ENCODE data around the gene CXCR4.

The CXCR4 gene

DNA sequence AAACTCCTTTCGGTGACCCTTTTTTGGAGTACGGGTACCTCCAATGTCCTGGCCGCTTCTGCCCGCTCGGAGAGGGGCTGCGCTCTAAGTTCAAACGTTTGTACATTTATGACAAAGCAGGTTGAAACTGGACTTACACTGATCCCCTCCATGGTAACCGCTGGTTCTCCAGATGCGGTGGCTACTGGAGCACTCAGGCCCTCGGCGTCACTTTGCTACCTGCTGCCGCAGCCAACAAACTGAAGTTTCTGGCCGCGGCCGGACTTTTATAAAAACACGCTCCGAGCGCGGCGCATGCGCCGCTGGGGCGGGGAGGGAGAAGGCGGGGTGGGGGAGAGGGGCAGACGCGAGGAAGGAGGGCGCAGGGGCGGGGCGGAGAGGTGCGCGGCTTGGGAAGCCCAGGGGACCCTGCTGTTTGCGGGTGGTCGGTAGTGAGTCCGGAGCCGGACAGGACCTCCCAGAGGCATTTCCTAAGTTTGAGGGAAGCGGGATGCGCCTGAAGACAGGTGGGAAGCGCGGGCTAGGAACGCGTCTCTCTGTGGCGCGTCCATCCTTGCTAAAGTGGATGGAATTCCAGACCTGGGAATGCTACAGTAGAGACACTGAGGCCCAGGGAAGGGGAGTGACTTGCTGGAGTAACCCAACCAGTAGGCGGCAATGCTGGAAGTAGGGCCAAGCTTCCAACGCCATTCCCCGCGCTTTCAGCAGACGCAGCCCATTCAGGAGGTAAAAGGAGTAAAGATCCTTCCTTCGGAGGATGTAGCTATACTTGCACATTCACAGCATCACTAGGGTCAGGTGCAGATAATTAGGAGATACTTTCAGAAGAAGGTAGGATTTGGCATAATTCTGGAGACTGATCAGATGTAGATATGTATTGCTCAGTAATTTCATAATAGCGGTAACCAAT is at the start of gene CXCR4:
TSS of gene CXCR4 (minus strand) at position 241 of the 910 bp plus-strand sequence. CDS start at position 152, 89 bp downstream.
- peak; percentile 60 for DNase-seq (ENCODE audit: low spot score)

DNA sequence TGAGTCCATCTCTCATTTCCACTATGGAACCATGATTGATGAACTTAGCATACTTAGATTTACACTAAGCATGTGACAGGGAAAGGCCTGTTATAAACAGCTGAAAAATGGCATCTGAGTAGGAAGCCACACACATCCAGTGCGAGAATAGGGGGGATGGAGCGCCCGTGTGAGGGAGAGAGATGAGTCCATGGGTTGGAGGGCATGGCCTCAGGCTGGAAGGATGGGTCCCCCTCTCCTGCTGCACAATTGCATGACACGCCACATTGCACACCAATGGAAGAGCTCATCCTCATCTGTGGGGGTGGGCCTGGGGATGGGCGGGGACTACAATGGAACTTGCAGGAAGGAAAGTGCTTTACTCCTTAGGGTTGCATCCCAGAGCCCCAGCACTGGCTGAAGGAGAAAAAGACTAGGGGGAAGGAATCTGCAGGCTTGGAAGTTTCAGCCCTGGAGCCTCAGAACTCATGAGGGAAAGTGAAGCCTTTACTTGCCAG is 46.4 kb upstream of the CXCR4 start:
- no peak for DNase-seq (ENCODE audit: low spot score)

DNA sequence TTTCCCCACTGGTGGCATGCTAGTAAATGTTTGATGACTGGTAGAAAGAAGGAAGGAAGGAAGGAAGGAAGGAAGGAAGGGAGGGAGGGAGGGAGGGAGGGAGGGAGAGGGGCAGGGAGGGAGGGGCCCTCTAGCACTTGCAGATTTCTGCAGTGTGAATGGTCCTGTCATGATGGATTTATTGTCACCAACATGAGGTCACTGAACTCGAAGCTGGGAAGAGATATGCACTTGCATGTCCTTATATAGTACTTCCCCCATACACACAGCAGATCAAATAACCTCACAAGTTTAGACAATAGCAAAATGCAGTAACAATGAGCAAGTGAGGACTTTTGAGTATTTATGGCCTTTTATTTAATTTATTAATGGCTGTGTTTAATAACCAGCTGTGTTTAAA is 44.5 kb upstream of the CXCR4 start:
- no peak for DNase-seq (ENCODE audit: low spot score)

DNA sequence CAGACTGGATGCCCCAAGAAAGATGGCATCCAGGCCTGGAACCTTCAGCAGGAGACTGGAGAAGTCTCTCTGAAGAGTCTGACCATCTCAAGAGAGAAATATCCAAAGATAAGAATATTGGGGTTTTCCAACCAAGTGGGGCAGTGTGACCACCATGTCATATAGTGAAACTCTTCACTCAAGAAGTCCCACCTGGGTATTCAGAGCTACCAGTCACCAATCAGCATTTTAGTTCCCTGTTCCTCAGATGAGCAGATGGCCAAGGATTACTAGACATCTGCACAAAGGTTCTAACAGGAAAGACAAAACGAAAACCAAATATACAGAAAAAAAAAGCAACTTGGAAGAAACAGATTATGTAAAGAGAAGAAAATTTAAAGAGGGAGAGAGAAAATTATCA is 38.5 kb upstream of the CXCR4 start:
- DNase-seq (ENCODE audit: low spot score): no peak

DNA sequence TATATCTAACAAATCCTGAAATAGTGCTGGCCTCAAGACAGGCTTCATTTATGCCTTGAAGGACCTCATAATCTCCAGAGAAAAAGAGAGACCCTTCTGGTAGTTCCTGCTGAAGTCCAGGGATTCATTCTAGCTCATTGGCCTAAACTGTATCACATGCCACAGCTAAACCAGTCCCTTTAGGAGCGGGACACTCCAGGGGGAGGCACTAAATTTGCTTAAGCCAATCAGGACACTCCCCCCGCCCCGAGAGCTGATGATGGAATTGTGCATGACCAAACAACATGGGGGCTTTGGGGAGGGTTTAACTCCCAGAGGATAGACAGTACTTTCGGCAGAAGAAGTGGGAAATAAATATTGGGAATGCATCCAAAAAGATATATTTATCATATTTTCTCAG is 36.4 kb upstream of the CXCR4 start:
- no peak for DNase-seq (ENCODE audit: low spot score)

DNA sequence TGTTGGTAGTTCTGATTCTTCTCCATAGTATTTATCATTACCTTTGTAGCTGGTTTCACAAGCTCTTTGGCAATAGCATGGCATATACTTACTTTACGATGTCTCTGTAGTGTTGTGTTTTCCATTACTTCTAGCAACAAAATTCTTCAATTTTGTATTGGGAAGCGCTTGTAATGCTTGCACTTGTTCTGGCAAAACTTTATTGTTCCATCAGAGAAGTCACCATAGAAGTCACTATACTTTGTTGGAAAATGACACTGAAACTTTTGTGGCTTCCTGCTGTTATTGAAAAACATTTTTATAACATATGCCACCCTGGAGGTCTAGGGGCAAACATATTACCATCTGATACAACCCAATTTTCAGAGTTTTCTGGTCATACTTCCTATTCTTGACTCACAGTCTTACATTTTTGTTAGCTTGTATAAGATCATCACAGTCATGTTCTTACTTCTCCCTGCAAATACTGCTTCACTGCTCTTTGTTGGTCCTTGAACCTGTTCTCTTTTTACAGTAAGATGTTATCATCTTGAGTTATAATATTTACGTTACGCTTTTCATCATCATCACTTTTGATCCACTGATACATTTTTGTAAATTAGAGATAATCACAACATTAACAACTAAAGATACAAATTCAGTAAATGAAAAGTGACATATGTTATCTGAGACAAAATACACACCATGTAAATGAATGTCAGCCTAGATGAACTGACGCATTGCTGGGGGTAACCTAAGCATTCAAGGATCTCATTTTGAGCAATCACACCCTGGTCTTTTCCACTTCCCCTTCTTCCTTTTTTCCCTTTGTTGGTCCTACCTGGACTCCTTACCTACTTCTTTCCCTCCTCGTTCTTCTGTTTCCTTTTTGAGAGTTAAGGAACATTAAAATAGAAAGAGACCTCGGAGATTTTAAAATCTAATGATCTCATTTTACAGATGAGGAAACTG is 33.3 kb upstream of the CXCR4 start:
- DNase-seq (ENCODE audit: low spot score): no peak

DNA sequence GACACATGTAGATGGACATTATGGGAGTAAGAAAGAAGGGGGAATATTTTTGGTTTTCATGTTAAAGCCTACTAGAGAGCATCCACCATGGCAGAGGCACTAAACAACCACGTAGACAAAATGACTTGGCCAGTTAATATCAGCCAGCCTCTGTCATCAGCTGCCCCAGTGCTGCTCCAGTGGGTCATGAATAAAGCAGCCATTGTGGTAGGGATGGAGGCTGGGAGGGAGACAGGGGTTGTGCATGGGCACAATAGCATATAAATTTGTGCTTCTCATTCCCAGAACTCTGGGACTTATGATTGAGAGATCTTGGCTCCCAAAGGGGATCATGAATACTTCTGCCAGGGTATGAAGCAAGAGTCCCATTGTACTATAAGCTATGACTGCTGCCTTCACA is 31.1 kb upstream of the CXCR4 start:
- no peak for DNase-seq (ENCODE audit: low spot score)

DNA sequence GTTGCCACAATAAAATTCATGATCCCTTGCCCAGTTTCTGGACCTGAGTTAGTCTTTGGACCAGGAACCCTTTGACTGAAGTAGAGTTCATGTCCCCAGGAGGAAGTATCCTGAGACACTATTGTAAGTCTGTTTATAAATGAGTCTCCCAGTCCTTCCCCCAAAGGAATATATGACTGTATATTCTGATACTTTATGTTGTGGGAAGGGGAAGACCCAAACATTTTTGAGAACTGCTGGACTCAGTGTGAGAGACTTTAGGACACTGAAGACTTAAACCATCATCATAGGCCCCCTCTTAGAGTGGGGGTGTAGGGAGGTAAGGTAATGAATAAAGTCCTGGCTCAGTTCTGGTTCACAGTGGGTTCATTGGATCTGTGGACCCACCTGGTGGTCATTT is 28.6 kb upstream of the CXCR4 start:
- no peak for DNase-seq (ENCODE audit: low spot score)

DNA sequence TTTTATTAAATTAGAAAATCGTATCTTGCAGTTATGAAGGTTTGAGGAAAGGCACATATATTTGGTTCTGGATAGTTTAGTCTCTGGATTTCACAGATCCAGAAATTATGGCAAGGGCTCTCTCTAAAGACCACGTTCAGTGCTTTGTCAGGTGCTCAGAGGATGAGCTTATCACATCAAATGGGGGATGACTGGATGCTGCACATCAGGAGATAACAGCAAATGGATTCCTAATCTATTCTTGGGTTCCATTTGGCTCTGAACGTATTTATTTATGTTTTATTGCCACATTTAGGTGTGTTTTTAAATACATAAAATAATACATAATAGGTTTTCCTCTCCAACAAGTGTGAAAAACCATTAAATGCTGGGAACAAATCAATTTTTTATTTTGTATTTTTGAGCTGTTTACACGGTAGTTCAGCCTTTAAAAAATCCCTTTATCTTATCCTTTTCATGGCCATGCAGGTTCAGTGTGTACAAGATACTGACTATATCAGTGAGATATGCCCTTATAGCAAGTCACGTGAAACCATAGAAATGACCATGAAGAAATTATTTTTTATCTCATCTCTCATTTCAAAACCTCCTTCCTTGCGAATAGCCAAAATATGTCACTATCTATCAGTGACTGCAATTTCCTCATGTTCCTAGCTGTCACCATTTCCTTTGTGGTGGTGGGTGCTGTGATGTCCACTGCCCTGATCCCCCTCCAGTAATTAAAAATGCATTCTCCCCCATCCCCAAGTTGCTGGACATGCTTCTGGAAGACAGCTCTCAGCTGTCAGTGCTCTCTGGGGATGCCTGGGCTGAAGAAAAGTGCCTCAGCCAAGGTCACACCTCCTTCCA is 25.9 kb upstream of the CXCR4 start:
- DNase-seq (ENCODE audit: low spot score): no peak

DNA sequence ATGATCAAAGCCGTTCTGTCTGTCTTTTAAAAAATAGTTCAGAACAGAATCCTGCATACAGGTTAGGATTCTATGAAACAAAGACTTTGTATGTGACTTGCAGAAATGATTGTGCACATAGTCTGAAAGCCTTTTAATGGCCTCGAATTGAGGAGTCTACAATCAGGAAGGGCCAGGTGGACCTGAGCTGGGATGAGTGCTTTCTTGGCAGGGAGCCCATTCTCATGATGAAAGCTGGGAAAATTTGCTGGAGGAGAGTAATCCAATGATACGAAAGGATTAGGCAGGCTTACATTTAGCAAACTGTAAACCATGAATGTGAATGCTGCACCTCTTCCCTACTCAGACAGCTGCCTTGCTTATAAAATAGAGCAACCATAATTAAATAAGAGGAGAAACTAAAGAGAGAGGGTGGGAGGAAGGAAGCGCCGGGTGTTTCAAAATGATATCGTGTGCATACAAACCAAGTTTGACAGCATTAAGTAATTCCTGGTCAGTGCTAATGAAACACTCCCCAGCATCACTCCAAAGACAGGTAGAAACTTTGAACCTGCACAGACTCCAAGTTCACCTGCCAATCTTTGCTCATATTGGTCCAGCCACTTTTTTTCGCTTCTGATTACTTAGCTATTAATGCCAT is 23.7 kb upstream of the CXCR4 start:
- no peak for DNase-seq (ENCODE audit: low spot score)

DNA sequence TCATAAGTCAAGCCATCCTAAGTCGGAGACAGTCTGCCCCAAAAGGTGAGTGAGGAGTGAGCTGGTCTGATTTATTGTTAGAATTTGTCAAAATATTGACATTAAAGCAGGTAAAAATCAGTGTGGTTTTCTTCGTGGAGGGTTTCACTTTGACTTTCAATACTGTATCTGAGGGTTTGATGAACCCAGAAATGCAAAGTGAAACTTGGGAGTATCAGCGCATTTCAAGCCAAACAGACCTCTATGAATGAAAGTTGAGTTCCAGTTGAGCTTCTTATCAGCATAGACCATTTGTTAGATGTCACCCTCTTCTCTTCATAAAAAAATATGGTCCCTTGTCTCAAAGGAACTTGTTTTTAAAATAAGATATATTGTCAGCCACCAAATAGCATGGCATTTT is 21.7 kb upstream of the CXCR4 start:
- DNase-seq (ENCODE audit: low spot score): no peak

DNA sequence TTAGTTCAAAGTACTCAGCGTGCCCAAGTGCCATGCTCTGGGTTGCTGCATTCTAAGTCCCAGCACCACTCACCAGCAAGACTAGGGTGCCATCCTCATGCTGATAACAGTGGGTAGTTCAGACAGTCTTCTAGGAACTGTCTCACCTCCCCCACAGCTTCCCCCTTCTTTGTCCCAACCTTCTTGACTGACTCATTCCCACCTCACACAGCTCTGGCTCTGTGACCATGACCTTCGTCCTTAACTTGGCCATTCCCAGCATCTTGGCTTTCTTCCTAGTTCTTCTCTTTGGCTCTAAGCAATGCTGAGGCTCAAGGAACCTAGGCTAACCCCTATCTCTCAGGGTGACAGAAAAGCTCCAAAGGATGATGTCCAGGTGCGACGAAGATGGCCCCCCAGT is 20.0 kb upstream of the CXCR4 start:
- no peak for DNase-seq (ENCODE audit: low spot score)

DNA sequence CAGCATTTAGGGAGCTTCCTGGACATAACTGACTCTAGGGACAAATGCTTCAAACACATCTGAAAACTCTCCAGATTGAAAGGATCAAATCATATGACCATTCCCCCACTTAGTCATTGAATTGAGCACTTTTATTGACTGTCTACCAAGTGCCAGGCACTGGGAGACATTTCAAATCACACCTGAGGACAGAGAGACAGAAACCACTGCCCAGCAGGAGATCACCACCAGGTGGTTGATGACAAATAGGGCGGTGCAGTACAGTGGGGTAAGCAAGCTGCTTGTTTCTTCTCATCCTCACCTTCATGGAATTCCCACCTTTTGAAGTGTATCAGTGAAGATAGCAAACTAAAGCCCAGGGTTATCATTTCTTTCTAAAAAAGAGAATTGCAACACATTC is 19.0 kb upstream of the CXCR4 start:
- no peak for DNase-seq (ENCODE audit: low spot score)

DNA sequence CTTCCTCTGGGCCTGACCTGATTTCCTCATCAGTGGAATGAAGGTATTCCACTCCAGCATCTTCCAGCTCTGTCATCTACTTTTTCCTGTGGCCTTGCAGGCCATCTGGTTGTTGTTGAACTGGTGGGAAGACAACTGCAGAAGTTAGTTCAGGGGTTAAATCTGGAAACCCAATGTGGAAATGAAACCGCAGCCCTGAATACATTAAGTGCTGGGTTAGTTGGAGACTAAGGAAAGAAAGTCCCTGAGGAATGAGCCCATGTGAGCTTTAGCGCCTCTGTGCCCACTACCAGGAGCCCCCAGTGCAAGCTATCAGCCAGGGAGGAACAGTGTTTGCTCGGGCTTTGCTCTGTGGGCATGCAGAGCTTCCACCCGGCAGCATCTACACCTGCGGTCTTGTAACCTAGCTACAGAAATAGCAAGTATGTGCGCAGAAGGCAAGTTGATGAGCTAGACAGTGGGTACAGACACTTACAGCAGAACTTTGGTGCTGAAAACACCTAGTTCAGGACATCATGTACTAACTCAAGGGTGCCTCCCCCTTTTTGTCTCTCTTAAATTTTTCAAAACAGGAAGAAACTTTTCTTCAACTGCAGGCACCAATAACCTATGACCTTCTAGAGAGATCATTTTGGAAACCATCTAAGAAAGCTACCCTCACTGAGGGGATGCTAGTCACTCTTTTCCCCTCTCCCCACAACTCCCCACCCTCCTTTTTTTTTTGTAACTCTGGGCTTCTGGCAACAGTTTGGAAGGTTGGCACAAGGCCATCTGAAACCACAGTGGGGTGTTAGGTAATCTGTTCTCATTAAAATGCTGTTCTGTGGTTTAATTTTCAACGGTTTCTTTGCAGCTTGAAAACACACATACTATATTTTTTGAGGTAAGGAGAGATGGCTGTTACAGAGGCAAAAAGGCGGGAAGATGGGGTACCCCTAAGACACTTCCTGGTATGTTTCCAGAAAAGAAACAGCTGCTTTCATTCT is 18.3 kb upstream of the CXCR4 start:
- DNase-seq (ENCODE audit: low spot score): no peak

DNA sequence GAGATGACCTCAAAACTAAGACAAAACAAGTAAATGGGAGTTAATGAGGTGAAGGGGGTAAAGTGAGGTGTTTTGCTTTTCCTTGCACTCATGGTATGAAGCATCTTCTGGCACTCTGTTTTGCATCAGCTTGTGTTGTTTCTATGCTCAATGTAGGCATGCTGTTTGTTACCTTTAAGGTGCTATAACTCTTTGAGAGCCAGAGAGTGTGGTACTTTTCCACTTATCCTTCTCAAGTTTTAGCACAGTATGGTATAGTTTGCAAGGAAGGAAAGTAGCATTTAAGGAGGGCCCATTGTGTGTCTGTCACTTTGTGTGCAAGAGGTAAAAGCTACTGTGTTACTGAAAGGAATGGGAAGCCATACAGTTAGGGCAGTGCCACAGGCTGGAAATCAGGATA is 17.5 kb upstream of the CXCR4 start:
- no peak for DNase-seq (ENCODE audit: low spot score)

DNA sequence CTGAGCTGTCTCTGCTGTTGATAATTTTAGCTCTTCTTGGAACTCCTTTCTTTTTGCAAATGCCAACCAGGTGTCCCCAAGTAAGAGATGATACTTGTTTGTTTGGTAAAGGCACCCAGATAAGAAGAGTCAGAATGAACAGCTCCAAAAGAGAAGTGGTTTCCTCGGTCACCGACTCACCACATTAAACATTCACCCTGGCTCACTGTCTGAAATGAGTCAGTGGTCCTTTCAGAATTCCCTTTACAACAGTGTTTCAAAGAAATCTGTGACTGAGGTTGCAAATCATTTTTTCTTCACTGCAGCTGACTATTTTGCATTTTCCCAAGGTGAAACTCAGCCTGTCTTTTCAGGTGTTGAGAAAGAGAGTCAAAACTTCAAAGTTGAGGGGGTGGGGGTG is 16.2 kb upstream of the CXCR4 start:
- DNase-seq (ENCODE audit: low spot score): no peak

DNA sequence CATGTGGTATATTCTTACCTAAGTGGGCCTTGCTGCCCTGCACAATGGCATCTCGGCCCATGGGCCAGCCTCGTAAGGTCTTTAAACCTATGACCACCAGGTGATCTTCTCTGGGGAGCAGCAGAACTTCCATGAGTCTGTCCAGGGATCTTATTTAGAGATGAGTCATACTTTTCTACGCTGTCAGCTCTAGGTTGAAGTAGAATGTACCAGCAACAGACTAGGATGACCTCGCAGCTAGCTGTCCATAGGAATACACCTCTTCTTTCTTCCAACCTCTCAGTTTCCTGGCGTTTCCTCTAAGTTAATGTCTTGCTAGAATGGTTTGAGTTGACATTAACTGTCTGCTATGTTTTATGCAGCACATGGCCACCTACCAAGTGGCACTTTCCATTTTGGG is 15.6 kb upstream of the CXCR4 start:
- DNase-seq (ENCODE audit: low spot score): no peak

DNA sequence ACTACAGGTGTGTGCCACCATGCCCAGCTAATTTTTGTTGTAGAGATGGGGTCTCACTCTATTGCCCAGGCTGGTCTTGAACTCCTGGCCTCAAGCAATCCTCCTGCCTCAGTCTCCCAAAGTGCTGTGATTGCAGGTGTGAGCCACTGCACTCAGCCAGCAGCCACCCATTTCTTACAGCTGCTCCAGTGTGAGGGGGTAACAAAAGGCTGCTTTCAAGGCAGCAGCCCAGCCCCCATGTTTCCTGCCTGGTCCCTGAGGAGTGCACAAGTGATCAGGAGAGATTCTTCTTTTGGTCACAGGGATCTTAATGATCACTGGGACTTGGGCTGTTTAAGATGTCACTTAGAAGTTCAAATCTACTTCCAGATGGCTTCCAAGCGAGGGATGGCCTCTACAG is 15.2 kb upstream of the CXCR4 start:
- DNase-seq (ENCODE audit: low spot score): no peak

DNA sequence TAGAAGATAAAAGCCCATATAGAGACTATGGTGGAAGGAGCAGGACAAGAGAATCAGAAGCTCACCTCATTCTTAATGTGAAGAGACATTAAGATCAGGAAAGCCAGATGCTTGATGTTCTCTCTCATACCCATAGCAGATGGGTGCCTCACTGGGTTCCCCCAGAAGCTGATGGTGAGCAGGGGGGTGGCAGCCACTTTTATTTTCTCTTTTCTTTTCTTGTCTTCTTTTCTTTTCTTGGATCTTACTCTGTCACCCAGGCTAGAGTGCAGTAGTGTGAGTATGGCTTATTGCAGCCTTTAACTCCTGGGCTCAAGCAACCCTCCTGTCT is 14.8 kb upstream of the CXCR4 start:
- DNase-seq (ENCODE audit: low spot score): no peak

Measured in AG20443 (cell line).